HG03521 (cell line): ENCODE results near the gene PAQR3.

ENCODE experiments used
- ATAC-seq: cut with Tn5 transposase; IDR thresholded peaks from one replicate; pipeline ENCODE4 v1.9.1; 2021; ENCODE audit warnings: mild to moderate bottlenecking, moderate library complexity; ENCODE audit not compliant: unreplicated experiment

Gene PAQR3

GRCh38 chr4:78938868-78939666, at the start of gene PAQR3:
PAQR3 (minus strand) TSS chr4:78939438; CDS start chr4:78939224, 214 bp downstream.
- ATAC-seq: peak; percentile 99

DNA sequence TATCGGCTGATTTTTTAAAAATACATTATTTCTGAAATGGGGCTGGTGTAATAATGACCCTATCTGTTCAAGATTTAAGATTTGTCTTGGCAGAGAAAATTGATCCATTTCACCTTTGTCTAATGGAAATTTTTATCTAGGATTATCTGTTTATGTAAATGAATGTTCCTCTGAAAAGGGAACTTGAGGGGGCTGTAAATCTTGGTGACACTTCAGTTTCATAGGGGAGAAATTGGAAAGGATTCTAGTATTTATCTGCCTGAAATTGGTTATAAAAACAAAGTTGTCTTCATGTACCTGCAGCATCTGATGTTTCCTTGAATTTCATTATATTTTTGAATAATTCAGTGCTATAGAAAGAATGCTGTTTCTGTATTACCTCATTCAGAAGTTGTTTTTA, 48.4 kb upstream of the PAQR3 start:
- no peak for ATAC-seq

DNA sequence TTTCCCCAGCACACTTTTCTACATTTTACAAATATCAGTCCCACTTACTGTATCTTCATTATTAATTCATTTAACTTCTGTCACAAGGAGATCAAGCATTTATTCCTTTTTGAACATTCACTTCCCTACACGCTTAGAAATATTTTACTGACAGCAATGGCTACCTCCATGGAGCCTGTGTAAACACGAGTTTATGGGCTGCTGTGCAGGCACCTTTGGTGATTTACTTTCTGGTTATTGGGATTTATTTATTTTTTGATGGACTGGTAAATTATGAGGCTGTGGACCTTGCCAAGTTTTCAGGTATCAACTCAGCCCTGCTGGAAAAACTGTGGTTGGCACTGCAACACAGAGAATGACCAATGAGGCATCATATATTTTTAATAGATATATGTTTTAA, 45.4 kb upstream of the PAQR3 start:
- no peak for ATAC-seq

DNA sequence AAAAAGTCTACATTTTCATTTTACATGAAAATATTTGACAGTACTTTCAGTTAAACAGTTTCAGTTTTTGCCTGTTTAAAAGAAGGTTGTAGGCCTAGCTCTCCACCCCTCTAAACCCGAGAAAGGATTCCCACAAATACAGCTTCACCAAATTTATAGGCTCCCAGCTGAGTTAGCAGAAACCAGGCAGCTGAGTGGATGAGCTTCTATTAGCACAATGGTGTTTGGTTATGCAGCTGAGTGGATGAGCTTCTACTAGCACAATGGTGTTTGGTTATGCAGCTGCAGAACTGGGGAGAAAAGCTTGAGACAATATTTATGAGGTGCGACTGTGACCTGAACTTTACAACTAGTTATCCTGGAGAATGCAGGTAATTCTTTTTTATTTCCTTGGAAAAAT, 36.6 kb upstream of the PAQR3 start:
- ATAC-seq: no peak

DNA sequence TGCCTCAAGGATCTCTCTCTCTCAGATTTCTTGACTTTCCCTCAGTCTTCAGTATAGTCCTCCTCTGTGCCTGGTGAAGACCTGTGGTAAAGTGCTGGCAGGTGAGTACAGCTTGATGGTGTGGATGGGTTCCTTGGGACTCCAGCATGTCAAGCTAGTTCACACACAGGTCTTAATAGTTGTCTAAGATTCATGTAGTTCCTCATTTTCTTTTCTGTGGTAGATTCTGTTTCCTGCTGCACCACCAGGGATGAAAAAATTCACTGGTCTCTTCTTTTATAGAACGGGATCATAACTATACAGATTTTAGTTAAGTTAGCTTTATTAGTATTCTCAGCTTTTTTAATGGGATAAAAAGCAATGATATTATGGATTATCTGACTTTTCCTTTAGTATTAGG, 32.5 kb upstream of the PAQR3 start:
- no peak for ATAC-seq

DNA sequence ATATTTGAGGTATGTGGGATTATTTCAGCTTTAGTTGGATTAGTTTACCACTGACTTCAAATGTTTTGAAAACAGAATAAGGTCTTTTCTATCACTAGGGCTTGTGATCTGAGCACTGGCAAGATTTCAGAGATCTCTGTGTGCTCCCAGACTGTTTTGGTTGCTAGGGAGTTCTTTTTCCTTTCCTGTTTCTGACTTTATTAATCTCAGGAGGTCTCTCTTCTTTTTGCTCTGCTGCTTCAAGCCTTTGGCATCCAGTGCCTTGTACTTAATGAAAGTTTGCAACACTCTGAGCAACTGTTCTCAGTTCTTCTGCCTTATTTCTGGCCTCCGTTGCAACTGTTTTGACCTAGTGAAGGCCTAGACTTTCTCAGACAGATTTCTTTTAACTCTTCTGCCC, 32.1 kb upstream of the PAQR3 start:
- no peak for ATAC-seq

- no peak for ATAC-seq
Measured at GRCh38 chr4:78962597-78963115, 23.4 kb upstream of the PAQR3 start.

DNA sequence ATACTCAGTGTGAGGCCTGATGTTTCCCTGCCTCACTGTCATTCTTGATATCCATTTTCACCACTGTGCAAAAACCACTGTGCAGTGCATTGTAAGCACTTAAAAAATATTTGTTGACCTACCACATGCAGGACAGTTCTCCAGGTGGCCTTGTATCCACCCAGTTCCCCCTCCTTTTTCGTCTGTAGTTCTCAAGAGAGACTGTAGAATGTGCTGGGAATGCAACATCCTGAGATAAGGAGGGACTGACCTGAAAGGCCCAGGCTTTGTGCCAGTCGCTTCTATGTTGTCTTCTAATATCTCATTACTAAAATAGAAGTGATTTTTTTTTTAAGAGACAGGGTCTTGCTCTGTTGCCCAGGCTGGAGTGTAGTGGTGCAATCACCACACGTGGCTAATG, 21.7 kb upstream of the PAQR3 start:
- ATAC-seq: no peak

GRCh38 chr4:78956975-78957374, 17.7 kb upstream of the PAQR3 start:
- peak; percentile 46 for ATAC-seq

- ATAC-seq: no peak
Measured at GRCh38 chr4:78953769-78954666, 14.8 kb upstream of the PAQR3 start.

DNA sequence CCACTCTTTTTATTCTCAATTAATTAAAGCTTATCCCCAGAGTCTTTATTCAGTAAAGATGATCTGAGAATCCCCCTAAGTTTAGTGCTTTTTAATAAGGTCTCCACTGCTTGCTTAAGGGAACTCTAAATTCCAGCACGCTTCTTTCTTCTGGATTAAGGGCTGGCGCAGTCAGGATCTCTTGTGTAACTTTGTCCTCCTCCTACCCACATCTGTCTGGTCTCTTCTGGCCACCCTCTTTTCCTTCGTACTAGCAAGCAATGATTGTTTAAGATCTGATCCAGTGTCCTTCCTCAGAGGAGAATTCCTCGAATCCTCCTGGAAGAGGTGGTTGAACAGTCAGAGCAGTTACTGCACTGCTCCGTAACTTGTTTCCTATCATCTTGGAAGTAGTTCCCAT, 14.0 kb upstream of the PAQR3 start:
- ATAC-seq: no peak

DNA sequence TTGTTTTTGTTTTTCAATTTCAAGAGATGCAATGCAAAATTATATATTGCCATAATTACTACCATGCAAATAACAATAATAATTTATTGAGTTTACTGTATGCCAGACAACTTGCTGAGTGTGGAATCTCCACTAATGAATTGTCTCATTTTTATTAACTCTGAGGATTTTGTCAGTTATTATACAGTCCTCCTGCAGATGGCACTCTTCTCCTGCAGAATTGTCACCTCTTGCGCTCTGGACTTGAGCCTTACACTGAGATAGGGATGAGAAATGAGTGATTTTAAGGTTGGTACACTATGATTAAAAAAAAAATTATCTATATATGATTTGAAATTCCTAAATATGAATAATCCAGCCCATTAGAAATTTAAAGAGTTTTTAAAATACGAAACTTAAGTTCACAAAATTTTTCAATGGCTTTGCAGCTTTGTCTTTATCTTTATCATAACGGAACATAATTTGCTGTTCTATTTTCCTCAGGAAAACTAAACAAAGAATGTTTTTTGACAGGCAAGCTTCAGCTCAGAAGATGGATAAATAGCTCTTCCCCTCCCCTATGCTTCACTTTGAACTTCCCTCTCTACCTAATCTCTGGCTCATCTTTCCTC, 12.7 kb upstream of the PAQR3 start:
- ATAC-seq: peak; percentile 69

- no peak for ATAC-seq
Measured at GRCh38 chr4:78949735-78950134, 10.5 kb upstream of the PAQR3 start.

GRCh38 chr4:78945651-78946179, 6.5 kb upstream of the PAQR3 start:
- ATAC-seq: no peak

DNA sequence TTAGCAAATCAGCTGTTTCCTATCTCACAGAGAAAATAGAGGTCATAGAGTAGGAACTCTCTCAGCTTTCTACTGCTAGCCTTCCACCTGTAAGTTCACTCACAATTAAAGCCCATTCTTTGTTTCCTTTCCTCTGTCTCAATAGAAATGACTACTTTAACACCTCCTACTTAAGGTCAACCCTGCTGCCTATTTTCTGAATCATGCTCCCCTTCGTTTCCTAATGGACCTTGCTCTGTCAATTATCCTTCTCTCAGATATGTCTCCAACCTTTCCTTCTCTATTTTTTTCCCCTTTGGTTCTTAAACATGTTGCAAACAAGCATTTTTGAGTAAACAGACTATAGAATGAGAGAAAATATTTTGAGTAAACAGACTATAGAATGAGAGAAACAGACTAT, 5.1 kb upstream of the PAQR3 start:
- no peak for ATAC-seq

DNA sequence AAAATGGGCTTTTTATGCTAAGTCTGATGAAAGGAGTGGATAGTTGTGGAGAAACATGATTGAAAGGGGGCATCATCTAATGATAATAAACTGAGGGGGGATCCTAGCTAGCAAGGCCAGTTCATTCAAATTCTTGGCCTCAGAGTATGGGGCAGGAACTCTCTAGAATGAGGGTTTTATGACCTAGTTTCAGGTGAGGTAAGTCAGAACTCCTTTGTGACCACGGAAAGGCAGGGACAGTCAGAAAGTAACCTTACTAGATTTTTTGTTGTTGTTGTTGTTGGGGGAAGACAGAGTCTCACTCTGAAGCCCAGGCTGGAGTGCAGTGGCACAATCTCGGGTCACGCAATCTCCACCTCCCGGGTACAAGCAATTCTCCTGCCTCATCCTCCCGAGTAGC, 1.5 kb upstream of the PAQR3 start:
- no peak for ATAC-seq

GRCh38 chr4:78939667-78940008, 400 bp upstream of the PAQR3 start:
- ATAC-seq: no peak

GRCh38 chr4:78938474-78938867, 767 bp downstream of the PAQR3 start:
- no peak for ATAC-seq

- ATAC-seq: no peak
Measured at GRCh38 chr4:78937837-78938236, 1.4 kb downstream of the PAQR3 start.

- ATAC-seq: no peak
Measured at GRCh38 chr4:78936989-78937388, 2.2 kb downstream of the PAQR3 start.

DNA sequence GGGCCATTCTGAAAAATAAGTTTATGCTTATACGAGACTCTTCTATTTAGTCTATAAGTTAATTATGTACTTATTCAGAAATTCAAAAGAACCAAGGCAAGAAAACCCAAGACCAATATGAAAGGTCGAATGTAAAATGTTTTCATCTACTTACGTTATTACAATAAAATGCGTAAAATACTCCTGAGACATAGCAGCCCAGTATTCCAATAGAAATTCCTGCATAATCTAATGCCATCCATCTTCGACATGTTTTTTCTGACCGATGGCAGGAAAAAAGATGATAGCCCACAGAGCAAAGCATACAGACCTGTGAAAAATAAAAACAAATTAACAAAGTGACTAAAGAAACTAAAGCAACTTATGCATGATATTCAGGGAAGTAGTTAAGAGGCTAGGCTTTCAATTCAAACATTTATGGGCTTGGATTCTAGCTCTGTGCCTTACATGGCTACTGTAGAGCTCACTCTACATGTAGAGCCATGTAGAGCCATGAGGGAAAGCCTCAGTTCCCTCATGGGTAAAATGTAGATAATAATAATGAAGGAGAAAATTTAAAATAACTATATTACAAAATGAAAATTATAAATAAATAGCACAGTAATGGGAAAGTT, 9.1 kb downstream of the PAQR3 start:
- no peak for ATAC-seq
